RPMI7951 (cell line): ENCODE measurements around the gene SRGAP3. TPM values are rescaled to one million over a fixed set of nuclear protein-coding genes. Genes with fewer than 3 reads are reported as not detected.

ENCODE experiments used
- DNase-seq: peaks from one replicate; pipeline ENCODE4 v3.0.0-alpha.2; 2012; ENCODE audit warnings: low read depth
- total RNA-seq: library from RNA; depleted of rRNA; stranded (reverse); fragments of >200 nt; shearing (Covaris generic); gene quantifications from 2 replicates; pipeline ENCODE4 v1.2.3, GENCODE V29; 2014

The SRGAP3 gene
- total RNA-seq, 1 experiment from 2014 or later, result 2.3 TPM

DNA sequence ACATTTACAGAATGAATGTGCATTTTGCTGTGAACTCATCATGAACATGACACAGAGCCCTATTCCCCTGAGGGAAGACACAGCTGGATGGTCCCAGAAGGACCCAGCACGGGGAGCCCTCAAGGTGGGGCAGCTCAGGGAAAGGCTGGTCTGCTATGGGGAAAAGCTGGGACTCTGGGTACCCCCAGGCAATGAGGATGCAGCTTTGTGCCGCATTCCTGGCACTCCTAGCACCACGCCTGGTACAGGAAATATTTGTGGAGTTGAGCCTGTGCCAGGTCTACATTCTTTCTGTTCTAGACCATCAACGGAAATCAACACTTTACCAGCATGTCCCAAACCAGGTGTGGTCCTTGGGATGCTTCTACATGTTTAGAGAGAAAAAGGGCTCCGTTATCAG is 74.0 kb downstream of the SRGAP3 start:
- DNase-seq, result peak; percentile 82

DNA sequence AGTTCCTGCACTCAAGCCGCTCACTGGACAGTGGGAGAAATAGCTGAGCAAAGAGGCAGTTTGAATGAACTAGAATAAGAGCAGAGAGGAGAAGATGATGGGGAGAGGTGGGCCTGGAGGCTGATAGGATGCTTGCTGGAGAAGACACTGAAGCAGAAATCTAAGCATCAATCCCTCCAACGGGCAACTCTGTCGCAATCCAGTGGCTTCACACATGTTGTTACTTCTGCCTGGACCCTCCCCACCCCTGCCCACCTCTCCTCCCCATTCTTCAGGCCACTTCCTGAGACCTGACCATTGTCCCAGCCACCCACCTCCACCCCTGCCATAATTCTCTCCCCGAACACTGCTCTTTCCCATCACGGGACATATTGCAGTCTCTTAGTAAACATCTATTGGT is 76.0 kb downstream of the SRGAP3 start:
- no peak for DNase-seq

DNA sequence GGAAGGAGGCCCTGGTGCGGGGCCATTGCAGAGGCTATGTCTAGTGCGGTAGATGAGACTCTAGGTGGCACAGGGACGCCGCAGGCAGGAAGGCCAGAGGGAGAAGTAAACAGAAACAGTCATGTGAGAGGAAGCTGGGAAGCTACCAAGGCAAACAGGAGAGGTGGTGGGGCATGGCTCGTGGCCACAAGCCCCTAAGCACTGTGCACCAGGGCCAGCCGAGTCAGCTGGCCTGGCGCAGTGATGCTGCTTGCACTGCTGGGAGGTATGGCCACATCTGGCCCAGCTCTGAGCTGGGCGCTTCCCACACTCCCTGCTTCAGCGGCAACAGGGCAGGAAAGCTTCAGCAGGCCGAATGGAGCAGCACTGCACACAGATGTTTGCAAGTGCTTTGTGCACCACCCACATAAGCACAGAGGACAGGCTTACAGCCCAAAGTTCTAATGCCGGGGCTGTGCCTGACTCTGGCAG is 76.6 kb downstream of the SRGAP3 start:
- DNase-seq, result peak; percentile 38

DNA sequence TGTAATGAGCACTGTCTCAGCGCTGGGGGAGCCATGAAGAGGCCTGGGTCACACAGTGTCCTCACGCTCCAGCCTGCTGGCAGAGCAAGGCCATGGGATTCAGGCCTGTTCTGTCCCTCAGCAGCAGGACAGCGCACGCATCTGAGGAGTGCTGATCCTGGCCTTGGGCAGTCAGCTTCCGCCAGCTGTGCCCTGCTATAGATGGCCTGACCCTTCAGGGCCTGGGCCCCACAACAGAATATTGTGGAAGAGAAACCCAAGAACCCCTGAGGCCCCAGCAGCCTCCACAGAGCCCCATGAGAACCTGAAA is 78.6 kb downstream of the SRGAP3 start:
- no peak for DNase-seq

DNA sequence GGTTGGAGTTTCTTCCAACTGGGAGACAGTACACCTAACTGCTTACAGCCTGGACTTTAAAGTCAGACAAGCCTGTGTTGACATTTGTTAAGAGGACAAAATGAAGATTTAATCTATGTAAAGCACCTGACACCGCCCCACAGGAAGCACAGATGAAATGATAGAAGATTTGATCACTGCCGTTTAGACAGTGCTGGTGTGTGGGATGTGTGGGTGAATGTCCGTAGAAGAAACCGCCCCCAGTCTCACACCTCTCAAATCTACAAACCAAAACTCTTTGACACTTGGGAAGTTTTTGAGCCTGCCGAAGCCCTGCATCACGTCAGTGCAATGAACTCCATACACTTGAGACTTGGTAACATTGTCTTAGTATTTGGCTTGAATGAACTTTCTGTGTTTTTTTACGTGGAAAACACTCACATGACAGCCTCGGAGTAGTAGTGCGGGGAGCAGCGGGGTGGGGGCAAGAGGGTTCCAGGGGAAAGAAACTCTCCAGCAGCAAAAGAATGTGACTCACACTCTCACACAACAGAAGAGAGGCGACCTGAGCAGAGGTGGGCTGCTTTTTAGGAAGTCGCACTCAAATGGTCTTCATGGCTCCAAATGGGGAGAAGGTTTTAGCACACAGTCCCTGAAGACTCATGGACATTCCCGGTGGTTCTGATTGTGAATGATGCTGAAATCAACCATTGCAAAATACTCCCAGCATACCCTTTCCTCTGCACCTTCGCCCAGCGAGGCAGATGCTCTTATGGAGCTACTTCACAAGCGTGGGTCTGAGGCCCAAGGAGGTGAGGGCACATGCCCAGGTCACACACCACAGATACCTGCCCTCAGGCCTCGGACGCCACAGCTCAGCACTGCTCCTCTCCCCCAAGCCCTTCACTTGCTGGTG is 79.2 kb downstream of the SRGAP3 start:
- DNase-seq, result no peak

DNA sequence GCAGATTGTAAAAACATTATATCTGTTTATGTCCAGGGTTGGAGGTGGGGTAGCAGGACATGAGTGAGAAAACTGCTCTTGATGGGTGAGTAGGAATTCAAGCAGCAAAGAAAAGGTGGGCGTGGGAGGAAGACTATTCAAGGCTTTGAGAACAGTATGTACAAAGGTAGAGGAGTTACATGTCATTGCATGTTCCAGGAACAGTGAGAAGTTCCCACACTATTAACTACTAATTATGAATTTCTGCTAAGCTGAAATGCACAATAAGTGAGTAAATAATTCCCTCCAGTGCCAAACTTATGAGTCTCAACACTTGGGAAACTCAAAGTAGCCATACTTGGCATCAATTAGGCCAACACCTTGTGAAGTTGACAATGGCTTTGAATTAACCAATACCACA is 80.1 kb downstream of the SRGAP3 start:
- no peak for DNase-seq

DNA sequence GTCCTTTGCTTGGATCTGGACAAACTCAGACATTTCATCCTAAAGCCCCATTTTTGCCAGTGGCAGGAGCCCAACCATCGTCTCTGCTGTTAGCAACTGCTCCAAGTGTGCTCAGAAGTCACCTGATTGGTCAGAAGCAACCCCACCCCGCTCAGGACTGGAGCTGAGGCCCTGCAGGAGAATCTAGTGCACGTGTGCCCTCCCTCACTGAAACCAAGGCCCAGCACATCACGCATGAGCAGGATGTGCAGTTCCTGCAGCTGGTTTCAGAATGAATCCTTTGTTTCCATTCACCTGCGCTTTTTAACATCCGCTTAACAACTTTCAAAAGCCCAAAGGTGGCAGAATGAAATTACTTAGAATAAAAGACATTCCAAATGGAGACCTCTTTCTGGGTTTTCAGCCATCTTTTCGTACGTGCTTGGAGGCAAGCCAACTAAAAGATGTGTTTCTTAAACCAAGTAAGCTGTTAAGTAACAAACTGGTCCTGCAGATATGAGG is 81.2 kb downstream of the SRGAP3 start:
- DNase-seq, result no peak

DNA sequence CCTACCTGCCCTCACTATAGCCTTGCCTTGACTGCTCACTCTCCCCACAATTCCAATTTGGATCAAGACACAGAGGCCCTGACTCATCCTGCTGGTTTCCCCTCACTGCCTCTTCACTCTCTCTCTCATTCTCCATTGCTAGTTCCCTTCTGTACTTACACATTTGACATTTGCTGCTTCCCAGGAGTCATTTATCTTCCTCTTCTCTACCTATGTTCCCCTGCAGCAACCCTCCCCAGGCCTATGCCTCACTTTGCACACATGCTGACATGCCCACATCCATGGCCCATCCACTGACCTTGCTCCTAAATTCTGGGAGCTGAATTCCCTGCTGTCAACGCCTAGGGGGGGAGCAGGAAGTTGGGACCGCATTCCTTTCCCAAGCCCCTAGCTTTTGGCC is 82.2 kb downstream of the SRGAP3 start:
- DNase-seq, result no peak

DNA sequence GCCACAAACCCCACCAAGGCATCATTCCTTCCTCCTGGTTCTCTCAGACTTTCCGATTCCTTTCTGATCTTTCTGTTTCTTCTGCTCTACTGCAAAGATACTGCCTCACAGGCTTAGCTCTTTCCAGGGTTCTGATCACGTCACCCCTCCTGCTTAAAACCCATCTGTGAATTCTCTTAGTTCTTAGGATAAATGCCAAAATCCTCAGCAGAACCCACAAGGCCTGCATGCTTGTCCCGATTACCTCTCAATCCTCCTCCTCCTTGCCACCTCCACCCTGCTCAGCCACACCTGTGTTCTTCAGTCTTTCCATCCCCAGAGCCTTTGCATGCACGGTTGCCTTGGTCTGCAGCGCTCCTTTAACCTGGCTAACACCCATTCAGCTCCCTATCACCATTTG is 84.0 kb downstream of the SRGAP3 start:
- DNase-seq, result no peak

DNA sequence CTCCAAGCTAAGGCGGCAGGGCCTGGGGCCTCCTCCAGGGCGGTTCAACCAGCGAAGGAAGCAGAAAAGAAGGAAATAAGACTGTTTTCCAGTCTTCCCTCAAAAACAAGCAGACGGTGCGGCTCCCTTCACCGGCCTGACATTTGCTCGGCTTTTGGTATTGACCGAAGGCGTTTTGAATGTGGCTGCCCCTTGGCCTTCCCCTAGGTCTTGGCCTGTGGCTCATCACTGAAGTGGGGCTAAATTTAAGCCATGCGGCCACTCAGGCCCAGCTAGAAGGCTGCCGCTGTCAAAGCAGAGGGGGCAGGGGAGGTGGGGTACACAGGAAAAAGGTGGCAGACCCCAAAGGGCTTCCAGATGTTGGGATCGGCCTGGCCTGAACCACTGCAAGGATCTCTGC is 86.2 kb downstream of the SRGAP3 start:
- no peak for DNase-seq

DNA sequence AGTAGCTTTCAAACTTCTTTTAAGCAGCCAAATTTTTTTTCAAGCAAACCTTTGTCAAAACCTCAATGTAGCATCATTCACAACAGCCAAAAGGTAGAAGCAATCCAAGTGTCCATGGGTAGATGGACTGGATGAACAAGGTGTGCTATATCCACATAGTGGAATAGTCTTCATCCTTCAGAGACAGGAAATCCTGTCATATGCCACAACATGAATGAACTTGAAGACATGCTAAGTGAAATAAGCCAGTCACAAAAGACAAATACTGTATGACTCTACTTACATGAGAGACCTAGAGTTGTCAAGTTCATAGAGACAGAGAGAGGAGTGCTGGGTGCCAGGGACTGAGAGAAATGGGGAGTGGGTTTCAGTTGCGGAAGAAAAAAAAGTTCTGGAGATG is 87.6 kb downstream of the SRGAP3 start:
- DNase-seq, result no peak

DNA sequence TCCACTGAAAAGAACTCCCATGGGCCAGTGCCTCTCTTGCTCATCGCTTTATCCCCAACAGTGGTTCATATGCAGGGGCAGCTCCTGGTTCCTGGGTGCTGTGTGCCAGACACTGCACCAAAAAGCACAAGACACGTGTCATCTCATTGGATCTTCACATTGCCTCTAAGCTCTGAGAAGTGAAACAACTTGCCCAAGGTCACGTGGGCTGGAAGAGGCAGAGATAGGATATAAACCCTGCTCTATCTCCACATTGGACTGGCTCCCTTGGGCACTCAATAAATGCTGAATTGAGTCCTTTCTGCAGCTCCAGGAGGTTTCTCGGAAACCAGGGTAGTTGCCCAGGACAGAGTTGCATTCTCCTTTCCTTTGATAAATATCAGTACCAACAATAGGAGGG is 88.1 kb downstream of the SRGAP3 start:
- DNase-seq, result no peak

DNA sequence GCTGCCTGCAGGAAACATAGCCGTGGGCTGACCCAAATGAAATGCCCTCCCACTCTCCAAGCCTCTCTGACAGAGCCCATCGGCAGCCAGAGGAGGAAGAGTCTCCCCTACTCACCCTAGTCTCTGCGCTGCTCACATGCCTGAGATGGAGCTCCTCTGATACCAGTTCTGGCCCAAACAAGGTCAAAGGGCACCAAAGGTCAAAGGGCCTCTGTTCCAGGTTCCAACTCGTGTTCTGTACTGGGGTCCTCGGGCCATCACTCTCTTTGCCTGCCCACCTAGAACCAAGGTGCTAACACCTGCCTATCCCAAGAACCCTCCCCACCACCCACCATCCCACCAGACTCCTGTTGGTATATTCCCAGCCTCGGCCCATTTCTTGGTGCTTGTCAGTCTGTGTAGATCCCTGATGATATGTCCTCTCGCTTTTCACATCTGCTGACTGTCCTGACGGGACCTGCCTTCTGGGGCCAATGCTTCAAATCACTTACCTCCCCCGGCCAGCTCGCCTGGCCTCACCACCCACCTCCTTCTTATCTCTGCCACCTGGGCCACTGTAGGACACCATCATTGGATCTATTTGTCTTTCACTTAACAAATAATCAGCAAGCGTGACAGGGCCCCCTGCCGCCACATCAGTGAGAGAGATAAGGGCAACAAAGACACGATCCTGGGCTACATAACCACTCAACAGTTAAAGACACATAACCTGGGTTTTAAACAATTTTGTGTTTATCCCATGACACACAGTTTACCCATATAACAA is 90.4 kb downstream of the SRGAP3 start:
- DNase-seq, result no peak

DNA sequence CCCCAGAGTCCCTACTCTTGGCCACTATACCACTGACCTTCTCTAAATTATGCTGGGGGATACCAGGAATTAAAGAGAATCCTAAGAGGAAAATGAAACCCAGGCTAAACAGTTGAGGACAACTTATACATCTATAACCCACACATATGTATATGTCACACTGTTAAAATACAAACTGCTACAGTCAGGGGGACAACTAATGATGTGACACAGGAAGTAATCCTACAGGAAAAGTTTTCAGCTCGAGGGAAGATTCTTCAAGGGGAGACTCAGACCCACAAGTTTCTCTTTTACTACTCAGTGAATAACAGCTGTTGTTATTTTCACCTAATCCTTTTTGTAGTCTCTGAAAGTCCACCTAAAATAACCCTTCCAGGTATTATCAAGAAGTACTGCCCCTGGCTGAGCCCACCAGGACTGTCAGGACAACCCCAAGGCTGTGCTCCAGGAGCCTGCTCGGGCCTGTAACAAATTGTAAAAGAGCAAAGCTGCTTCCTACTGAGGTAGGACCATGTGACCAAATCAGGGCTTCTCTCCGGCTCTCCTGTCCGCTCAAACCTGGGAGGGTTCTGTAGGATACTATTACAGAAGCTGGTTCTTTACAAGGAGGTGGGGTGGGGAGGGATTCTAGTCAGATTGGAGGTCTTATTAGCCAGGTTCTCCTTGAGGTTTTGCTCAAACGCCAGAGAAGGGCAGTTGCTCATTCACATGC is 91.6 kb downstream of the SRGAP3 start:
- no peak for DNase-seq

DNA sequence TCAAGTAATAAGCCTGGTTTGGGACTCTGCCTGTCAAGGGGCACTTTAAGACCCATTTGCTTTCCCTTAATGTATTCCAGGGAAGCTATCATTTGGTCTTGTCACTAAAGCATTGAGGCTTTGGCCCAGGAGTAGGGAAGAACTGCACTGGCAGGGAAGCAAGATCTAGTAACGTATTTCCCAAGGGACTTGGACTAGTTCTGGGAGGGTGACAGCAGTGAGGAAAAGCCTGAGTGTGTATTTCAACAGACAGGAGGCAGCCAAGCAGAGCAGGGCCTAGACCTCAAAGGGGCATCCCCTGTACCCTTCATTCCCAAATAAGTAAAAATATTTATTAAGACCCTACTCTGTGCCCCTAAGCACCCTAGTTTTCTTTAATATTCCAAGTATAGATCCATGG is 92.8 kb downstream of the SRGAP3 start:
- DNase-seq, result no peak

DNA sequence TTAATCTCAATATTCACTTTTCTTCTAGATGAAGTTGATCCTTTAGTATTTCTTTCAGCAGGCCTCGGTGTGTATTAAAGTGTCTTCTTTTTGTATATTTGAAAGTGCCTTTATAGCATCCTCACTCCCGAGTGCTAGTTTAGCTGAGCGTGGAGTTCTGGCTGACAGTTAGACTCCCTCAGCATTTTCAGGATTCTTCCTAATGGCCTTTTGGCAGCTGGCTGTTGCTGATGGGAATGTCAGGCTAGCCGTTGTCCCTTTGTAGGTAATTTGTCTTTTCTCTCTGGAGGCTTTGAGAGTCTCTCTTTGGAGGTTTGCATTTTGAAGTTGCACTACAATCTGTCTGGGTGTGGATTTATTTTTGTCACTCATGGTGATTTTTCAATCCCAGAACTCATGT is 94.4 kb downstream of the SRGAP3 start:
- no peak for DNase-seq

DNA sequence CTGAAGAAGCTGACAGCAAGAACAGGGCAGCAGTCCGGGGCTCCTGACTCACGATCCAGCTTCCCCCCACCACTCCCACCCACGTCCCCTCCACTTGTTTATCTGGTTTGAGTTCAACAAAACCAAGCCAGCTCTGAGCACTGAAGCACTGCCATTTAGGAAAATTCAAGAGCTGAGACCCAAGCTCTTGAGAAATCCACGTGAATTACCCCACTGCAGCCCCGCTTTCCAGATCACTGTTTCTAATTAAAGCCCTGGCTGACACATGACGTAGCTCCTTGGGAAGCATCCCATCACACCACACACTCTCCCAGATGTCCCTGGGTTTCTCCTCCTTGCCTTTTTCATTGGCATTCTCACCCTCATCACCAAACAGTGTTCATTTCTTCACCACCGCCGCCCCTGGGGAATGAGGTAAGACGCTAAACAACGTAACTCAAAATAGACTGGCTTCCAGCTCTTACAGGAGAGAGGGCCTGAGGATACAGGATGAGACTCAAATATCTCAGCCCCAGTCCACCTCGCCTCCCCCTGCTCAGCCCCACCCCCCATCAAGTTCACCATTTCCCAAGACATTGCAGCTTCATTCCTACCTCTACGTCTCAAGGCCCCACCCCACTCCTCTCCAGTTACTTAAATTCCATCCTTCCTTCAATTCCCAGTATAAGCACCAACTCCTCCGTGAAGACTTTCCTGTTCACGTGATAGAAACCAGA is 95.4 kb downstream of the SRGAP3 start:
- DNase-seq, result peak; percentile 23

DNA sequence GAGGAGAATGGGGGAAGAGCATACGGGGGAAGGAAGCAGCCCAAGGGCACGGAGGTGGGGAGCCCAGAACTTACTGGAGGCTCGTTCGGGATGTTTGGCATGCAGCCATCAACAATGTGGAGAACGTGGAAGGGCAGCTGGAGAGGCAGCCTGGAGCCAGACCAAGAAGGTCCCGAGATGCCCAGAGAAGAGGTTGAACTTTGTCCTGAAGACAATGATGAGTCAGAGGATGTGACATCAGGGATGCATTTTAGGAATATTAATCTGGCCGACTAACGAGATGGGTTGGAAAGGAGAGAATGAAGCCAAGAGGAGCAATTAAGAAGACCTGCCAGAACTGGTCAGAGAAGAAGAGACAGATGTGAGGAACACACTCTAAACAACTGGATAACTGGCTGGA is 98.2 kb downstream of the SRGAP3 start:
- DNase-seq, result peak; percentile 76

DNA sequence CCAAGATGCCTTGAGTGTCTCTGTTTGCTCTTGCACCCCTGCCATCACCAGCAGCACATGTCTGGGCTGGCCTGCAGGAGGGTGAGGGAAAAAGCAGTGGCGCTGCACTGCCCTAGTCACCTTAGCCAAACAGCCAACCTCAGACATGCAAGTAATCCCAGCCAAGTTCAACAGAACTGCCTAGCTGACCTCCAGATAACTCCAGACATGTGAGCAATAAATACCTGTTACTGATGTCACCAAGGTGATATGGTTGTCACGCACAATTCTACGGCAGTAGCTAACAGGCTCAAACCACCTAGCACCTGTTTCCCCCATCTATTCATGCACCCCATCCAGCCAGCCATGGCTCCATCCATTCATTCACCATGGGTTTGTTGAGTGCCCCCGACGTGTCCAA is 99.9 kb downstream of the SRGAP3 start:
- DNase-seq, result no peak

DNA sequence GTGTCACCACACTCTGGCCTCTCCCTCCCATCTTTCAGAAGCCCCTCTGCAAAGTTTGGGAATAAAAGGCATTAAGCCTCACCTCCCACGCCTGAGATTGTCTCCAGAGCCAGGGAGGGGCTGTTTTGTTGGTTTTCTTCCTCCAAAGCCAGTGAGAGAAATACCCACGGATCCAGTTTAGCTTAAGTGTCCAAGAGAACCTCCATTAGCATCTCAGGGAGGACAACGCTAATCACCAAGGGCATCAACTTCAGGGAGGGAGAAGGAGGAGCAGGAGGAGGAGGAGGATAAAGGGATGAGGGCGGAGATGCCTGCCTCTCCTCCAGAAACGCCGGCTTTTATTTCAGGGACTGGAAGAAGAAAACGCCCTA is 101.6 kb downstream of the SRGAP3 start:
- DNase-seq, result no peak

DNA sequence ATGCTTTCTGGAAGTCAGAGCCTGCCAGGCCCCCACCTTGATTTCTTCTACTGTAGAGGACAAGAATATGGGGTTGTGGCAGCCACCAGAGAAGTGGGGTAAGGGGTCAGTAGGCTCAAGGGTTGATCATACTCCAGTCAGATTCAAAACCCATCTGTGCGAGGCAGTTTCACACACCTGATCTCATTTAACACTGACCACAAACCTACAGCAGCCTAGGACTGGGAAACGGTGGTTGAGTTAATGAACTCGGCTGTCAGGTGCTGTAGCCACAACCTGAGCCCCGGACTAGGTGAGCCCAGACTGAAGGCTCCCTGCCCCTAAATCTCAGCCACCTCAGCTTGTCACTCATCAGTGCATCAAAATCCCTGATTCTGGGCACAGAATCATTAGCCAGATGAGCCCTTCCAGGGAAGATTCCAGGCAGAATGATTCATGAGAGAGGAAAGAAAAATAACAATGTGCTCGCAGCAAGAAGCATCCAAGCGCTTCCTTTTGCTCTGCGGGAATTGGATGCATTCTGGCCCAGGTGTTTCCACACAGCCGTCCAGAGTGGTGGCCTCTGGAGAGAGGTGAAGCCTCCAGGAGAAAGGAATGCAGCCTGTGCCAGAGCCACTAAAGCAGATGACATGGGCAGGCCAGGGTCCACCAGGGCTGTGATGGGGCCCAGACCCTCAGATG is 102.1 kb downstream of the SRGAP3 start:
- DNase-seq, result no peak
